ENCODE results near the gene CERS6.

DNA sequence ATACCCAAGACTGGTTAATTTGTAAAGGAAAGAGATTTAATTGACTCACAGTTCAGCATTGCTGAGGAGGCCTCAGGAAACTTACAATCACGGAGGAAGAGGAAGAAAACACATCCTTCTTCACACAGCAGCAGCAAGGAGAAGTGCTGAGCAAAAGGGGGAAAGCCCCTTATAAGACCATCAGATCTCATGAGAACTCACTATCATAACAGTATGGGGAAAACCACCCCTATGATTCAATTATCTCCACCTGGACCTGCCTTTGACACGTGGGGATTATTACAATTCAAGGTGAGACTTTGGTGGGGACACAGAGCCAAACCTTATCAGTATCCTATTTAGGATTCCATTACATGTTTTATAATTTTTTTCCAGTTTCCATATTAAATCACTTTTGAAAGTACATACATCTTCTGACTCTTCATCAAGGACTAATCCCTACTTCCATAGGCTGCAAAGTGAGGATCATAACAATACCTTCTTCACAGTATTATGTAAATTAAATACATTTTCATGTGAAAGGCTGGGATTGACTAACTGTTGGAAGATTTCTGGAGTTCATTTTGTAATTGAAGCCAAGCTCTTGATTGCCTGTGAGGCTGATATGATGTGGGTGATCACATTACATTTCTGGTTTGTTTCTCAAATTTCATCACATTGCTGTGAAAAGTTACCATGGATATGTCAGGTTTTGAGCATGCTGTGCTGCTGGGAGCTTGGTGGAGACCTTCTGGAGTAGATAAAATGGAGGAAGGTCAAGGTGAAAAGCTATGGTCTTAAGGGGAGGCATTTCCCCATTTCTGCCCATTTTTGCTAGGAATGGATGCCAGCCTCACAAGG is 31.7 kb upstream of the CERS6 start:
- TF ChIP-seq, protein P1, sequence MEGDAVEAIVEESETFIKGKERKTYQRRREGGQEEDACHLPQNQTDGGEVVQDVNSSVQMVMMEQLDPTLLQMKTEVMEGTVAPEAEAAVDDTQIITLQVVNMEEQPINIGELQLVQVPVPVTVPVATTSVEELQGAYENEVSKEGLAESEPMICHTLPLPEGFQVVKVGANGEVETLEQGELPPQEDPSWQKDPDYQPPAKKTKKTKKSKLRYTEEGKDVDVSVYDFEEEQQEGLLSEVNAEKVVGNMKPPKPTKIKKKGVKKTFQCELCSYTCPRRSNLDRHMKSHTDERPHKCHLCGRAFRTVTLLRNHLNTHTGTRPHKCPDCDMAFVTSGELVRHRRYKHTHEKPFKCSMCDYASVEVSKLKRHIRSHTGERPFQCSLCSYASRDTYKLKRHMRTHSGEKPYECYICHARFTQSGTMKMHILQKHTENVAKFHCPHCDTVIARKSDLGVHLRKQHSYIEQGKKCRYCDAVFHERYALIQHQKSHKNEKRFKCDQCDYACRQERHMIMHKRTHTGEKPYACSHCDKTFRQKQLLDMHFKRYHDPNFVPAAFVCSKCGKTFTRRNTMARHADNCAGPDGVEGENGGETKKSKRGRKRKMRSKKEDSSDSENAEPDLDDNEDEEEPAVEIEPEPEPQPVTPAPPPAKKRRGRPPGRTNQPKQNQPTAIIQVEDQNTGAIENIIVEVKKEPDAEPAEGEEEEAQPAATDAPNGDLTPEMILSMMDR (IDR thresholded peaks at IDR 0.05) = no peak
- TF ChIP-seq POLR2A (IDR thresholded peaks at IDR 0.05) = no peak
